K562 (cell line): ENCODE measurements around the gene RALGAPA2. TPM values are rescaled to one million over a fixed set of nuclear protein-coding genes. Genes with fewer than 3 reads are reported as not detected.

Source experiments
- ATAC-seq: fragments of 200-7000 bp; cut with Tn5 transposase; 3 replicates; pipeline ENCODE4 v1.9.1; 2020; ENCODE audit warnings: moderate library complexity
- BruUV-seq: library from RNA; stranded (reverse); fragments of 400-500 nt; replicated peaks from 2 replicates; lab custom pipeline; 2021; lab: Mats Ljungman, UMichigan
- CTCF ChIA-PET: fragments of 300-600 bp; formaldehyde crosslinking; extraction: SDS; loops from one replicate; lab custom pipeline; 2021; ENCODE audit warnings: low intra/inter-chr PET ratio; lab: Yijun Ruan, JAX
- POLR2A ChIA-PET: fragments of 300-600, 350-650 bp; sonication (Branson Sonifier 250); formaldehyde crosslinking; extraction: SDS; loops from one replicate; lab custom pipeline; 2021; ENCODE audit warnings: antibody characterized with exemption, inconsistent platforms; lab: Yijun Ruan, JAX
- DNase-seq, 4 experiments: peaks; one replicate each; pipeline versions ENCODE4 v3.0.0 to v3.0.0-alpha.2; 2011 to 2018; ENCODE audit warnings: low spot score in 3 of 4, mixed read lengths in 3 of 4; ENCODE audit errors: extremely low read depth in 1 of 4
- FAIRE-seq: peaks from 2 replicates; lab custom pipeline; 2011; peaks lifted over from hg19 to GRCh38; lab: Jason Lieb, UNC
- H2AFZ ChIP-seq: 2 replicates; pipeline ENCODE4 v1.6.0; 2011; ENCODE audit warnings: low read depth, low read length, control low read depth, inconsistent platforms
- H3K27ac ChIP-seq: fragments of 200-600 bp; 3 replicates; pipeline ENCODE4 v1.8.0; 2011; ENCODE audit warnings: low read depth, mild to moderate bottlenecking, control low read depth, inconsistent platforms, low read length, moderate library complexity, mixed read lengths; ENCODE audit errors: extremely low read depth
- H3K27me3 ChIP-seq, 2 experiments: fragments of 300-600 bp in 1 of 2; 2 replicates in 1 of 2; 3 replicates in 1 of 2; pipeline versions ENCODE4 v1.6.0 to v1.8.0; 2011; ENCODE audit warnings: inconsistent platforms in 2 of 2, low read length in 2 of 2, mild to moderate bottlenecking in 1 of 2, mixed read lengths in 1 of 2, moderate library complexity in 1 of 2; ENCODE audit not compliant: control insufficient read depth in 2 of 2, insufficient read depth in 2 of 2
- H3K36me3 ChIP-seq: fragments of 300-600 bp; 3 replicates; pipeline ENCODE4 v1.8.0; 2011; ENCODE audit warnings: mild to moderate bottlenecking, low read length, inconsistent platforms; ENCODE audit not compliant: control insufficient read depth, insufficient read depth
- H3K4me1 ChIP-seq, 2 experiments: fragments of 200-600 bp in 1 of 2; replicated peaks in 1 of 2; 2 replicates in 1 of 2; 3 replicates in 1 of 2; pipeline versions ENCODE4 v1.5.1 to v1.8.0; 2011; ENCODE audit warnings: inconsistent platforms in 2 of 2, low read length in 2 of 2, mild to moderate bottlenecking in 1 of 2, mixed read lengths in 1 of 2, moderate library complexity in 1 of 2; ENCODE audit not compliant: control insufficient read depth in 2 of 2, insufficient read depth in 2 of 2
- H3K4me2 ChIP-seq: 2 replicates; pipeline ENCODE4 v1.6.1; 2011; ENCODE audit warnings: low read length, control low read depth, inconsistent platforms, mixed read lengths; ENCODE audit not compliant: insufficient read depth
- H3K4me3 ChIP-seq: fragments of 200-600 bp; sonication (generic), shearing (Covaris generic); 2 replicates; pipeline ENCODE4 v1.5.1; 2016; ENCODE audit warnings: control low read depth, inconsistent platforms
- H3K79me2 ChIP-seq: fragments of 200-600 bp; 3 replicates; pipeline ENCODE4 v1.8.0; 2011; ENCODE audit warnings: low read length, inconsistent platforms; ENCODE audit not compliant: control insufficient read depth, insufficient read depth
- H3K9ac ChIP-seq, 2 experiments: 2 replicates each; pipeline versions ENCODE4 v1.6.0 to v1.6.1; 2011; ENCODE audit warnings: low read depth in 2 of 2, low read length in 2 of 2, control low read depth in 1 of 2, inconsistent platforms in 1 of 2, mild to moderate bottlenecking in 1 of 2, mixed read lengths in 1 of 2; ENCODE audit not compliant: insufficient read depth in 1 of 2
- H3K9me1 ChIP-seq: one replicate; pipeline ENCODE4 v1.6.0; 2011; ENCODE audit warnings: inconsistent platforms, mild to moderate bottlenecking, low read length, moderate library complexity; ENCODE audit not compliant: control insufficient read depth, insufficient read depth
- H3K9me3 ChIP-seq: replicated peaks from 2 replicates; pipeline ENCODE4 v1.5.1; 2011; ENCODE audit warnings: low read depth, low read length, inconsistent platforms; ENCODE audit not compliant: control insufficient read depth, insufficient read depth
- H4K20me1 ChIP-seq: replicated peaks from 2 replicates; pipeline ENCODE4 v1.6.1; 2011; ENCODE audit warnings: low read length, inconsistent platforms, mixed read lengths; ENCODE audit not compliant: control insufficient read depth, insufficient read depth
- CREM ChIP-seq: IDR thresholded peaks from 2 replicates; pipeline ENCODE4 v1.6.1; 2014; ENCODE audit warnings: antibody characterized with exemption, low read depth
- GABPB2 ChIP-seq: fragments of 250-450 bp; sonication (Bioruptor Pico); conservative IDR thresholded peaks from 2 replicates; pipeline ENCODE4 v1.5.1; 2021; ENCODE audit warnings: mild to moderate bottlenecking
- GTF2E2 ChIP-seq: fragments of 200-800 bp; sonication (Bioruptor generic); IDR thresholded peaks from 2 replicates; pipeline ENCODE4 v1.6.1; 2016; ENCODE audit warnings: missing genetic modification characterization, missing compliant biosample characterization
- JUNB ChIP-seq: fragments of 450-650 bp; formaldehyde crosslinking; conservative IDR thresholded peaks from 2 replicates; pipeline ENCODE4 v1.4.0; 2020; ENCODE audit warnings: mild to moderate bottlenecking
- MAZ ChIP-seq, 2 experiments: fragments of 450-650 bp in 1 of 2; sonication (generic) in 1 of 2; formaldehyde crosslinking; IDR thresholded peaks in 1 of 2; conservative IDR thresholded peaks in 1 of 2; 2 replicates each; pipeline versions ENCODE4 v1.4.0 to v1.5.0; 2020; ENCODE audit warnings: mild to moderate bottlenecking in 1 of 2, missing genetic modification reagents in 1 of 2
- MCM2 ChIP-seq: fragments of 450-650 bp; IDR thresholded peaks from 2 replicates; pipeline ENCODE4 v1.6.1; 2017; ENCODE audit warnings: low read depth, mild to moderate bottlenecking
- NFE2L1 ChIP-seq: fragments of 450-650 bp; IDR thresholded peaks from 2 replicates; pipeline ENCODE4 v1.6.1; 2016; ENCODE audit warnings: missing genetic modification characterization, low read depth, mild to moderate bottlenecking, missing compliant biosample characterization, moderate library complexity, borderline replicate concordance
- NR2C1 ChIP-seq, 2 experiments: fragments of 450-650 bp; IDR thresholded peaks; 2 replicates each; pipeline ENCODE4 v1.6.1; 2017; ENCODE audit warnings: mild to moderate bottlenecking in 2 of 2, antibody characterized with exemption in 1 of 2, inconsistent platforms in 1 of 2, missing compliant biosample characterization in 1 of 2, missing genetic modification characterization in 1 of 2
- SAFB2 ChIP-seq: fragments of 200-400 bp; formaldehyde crosslinking; IDR thresholded peaks from 2 replicates; pipeline ENCODE4 v1.6.1; 2018; ENCODE audit warnings: borderline replicate concordance, low read length, low read depth, moderate library complexity; ENCODE audit not compliant: severe bottlenecking
- TEAD1 ChIP-seq, 2 experiments: fragments of 450-650 bp in 1 of 2; sonication (generic) in 1 of 2; formaldehyde crosslinking; IDR thresholded peaks; 2 replicates each; pipeline versions ENCODE4 v1.4.0 to v1.8.0; 2020 to 2022; ENCODE audit warnings: mild to moderate bottlenecking in 2 of 2, missing genetic modification reagents in 1 of 2
- U2AF1 ChIP-seq: fragments of 200-400 bp; formaldehyde crosslinking; optimal IDR thresholded peaks from 2 replicates; pipeline ENCODE3; 2017; ENCODE audit warnings: mild to moderate bottlenecking, low read depth, low read length, moderate library complexity
- ZBTB17 ChIP-seq: fragments of 450-650 bp; formaldehyde crosslinking; IDR thresholded peaks from 2 replicates; pipeline ENCODE4 v1.4.0; 2020; ENCODE audit warnings: mild to moderate bottlenecking
- ZBTB8A ChIP-seq: fragments of 450-650 bp; IDR thresholded peaks from 2 replicates; pipeline ENCODE4 v1.6.1; 2018; ENCODE audit warnings: mild to moderate bottlenecking, moderate library complexity; ENCODE audit not compliant: partially characterized antibody
- ZEB2 ChIP-seq: fragments of 450-650 bp; IDR thresholded peaks from 2 replicates; pipeline ENCODE4 v1.6.1; 2016
- ZNF354B ChIP-seq: fragments of 250-450 bp; sonication (Bioruptor Pico); IDR thresholded peaks from 2 replicates; pipeline ENCODE4 v1.4.0; 2020
- ZSCAN32 ChIP-seq: fragments of 450-650 bp; formaldehyde crosslinking; IDR thresholded peaks from 2 replicates; pipeline ENCODE4 v1.4.0; 2020; ENCODE audit warnings: mild to moderate bottlenecking, moderate library complexity
- WGBS: fragments of 100-300 bp; shearing (Covaris generic); methylation state at CpG from one replicate; pipeline ENCODE4 v1.1.6; 2016; ENCODE audit warnings: low coverage, mixed read lengths; ENCODE audit not compliant: insufficient coverage; ENCODE audit errors: missing lambda C conversion rate; 5-methylcytosine and 5-hydroxymethylcytosine counted together
- in situ Hi-C: fragments of 300-500 bp; cut with MboI; formaldehyde crosslinking; loops from 4 replicates; pipeline ENCODE4 v1.15.0; 2018; ENCODE audit warnings: inconsistent platforms, mixed read lengths
- intact Hi-C: fragments of 100-400 bp; cut with micrococcal nuclease; formaldehyde crosslinking; loops from 2 replicates; pipeline ENCODE4 v1.14.2; 2022
- polyA plus RNA-seq, 8 experiments: library from polyadenylated mRNA; depleted of rRNA in 4 of 8; stranded (reverse) in 5 of 8; unstranded in 3 of 8; fragments of >200 nt; fragmentation: Nextera tagmentation in 2 of 8; fragmentation: Illumina TruSeq in 1 of 8; extraction: Ambion mirVana in 2 of 8; extraction: Trizol in 1 of 8; gene quantifications; 2 replicates each; pipeline versions ENCODE4 v1.2.1 to v1.2.3, GENCODE V29; 2011 to 2014; ENCODE audit warnings: inconsistent platforms in 1 of 8, missing spikeins in 1 of 8
- total RNA-seq, 7 experiments: library from RNA; depleted of rRNA in 6 of 7; stranded (reverse); fragments of >200 nt in 6 of 7; fragmentation: Illumina TruSeq in 2 of 7; extraction: Trizol in 2 of 7; gene quantifications; 2 replicates each; pipeline versions ENCODE4 v1.2.1 to v1.2.3, GENCODE V29; 2011 to 2021; ENCODE audit warnings: low replicate concordance in 1 of 7
- TF ChIP-seq, protein P1 (sequence below): fragments of 250-450 bp; sonication (Bioruptor Pico); IDR thresholded peaks from 2 replicates; pipeline ENCODE4 v1.8.0; 2021; ENCODE audit warnings: moderate library complexity, mild to moderate bottlenecking, inconsistent platforms
- TF ChIP-seq, protein P2 (sequence below): fragments of 200-800 bp; sonication (Bioruptor generic); IDR thresholded peaks from 2 replicates; pipeline ENCODE4 v1.6.1; 2017; ENCODE audit warnings: missing genetic modification characterization, missing compliant biosample characterization

Gene RALGAPA2
- total and polyA plus RNA-seq, 9 of the 15 experiments (the other 6 are each of a cell fraction or from before 2014, with no cell fraction given), result 0.35 to 2.7 (median 1.4) TPM

DNA sequence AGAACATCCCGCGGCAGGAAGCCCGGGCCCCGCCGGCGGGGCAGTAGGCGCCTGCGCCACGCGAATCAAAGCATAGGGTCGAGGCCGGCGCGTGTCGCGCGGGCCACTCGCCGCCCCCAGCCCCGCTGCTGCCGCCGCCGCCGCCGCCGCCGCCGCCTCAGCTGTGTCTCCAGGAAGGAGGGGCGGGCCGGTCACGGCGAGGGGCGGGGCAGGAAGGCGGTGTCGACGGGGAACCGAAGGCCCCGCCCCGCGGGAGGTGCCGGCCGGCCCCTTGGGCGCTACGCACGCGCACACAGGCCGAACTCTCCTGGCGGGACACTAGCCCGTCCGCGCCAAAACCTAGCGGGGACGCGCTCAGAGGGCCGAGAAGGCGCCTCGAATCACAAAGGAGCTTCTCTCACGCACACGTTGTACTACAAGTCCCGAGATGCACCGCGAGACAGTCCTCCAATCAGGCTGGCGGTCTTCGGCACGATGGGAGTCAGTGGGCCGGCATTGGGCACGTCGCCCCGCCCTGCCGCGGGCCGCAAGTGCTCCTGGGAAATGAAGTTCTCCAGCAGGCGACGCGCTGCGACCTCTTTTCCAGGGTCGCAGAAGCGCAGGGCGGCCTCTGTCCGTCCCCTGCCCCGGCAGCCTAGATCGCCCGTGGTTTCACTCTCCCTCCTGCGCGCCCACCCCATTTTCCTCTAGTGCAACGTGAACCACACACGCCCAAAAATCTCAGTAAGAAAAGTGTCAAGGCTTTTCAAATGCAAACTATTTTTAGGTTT lies at the start of gene RALGAPA2 (continued):
- TF ChIP-seq ZBTB8A (no peak), ZSCAN32 (CRISPR knock-in tag) (no peak), GTF2E2 (tag) (no peak), MCM2 (no peak), NFE2L1 (tag) (no peak)
- TF ChIP-seq, protein P1, sequence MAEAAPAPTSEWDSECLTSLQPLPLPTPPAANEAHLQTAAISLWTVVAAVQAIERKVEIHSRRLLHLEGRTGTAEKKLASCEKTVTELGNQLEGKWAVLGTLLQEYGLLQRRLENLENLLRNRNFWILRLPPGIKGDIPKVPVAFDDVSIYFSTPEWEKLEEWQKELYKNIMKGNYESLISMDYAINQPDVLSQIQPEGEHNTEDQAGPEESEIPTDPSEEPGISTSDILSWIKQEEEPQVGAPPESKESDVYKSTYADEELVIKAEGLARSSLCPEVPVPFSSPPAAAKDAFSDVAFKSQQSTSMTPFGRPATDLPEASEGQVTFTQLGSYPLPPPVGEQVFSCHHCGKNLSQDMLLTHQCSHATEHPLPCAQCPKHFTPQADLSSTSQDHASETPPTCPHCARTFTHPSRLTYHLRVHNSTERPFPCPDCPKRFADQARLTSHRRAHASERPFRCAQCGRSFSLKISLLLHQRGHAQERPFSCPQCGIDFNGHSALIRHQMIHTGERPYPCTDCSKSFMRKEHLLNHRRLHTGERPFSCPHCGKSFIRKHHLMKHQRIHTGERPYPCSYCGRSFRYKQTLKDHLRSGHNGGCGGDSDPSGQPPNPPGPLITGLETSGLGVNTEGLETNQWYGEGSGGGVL, result no peak

DNA sequence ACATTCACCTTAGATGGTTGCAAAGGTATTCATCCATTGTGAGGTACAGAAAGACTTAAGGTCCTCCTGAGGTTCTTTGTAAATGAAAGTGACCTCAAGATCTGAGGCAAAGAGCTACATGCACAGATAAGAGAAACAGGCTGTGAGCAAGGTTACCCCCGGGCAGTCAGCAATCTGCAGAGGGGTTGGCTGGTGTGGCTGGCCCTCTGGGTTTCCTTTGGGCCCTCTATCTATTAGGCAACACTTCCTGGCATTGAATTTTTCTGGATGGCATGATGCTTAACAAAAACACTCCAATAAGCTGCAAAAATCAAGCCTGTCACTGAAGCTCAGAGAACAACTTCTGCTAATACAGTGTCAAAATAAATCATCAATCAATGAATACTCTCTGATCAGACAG lies 48.9 kb upstream of the RALGAPA2 start:
- Histone ChIP-seq H3K9ac (no peak overlapping the region), H2AFZ (no peak overlapping the region), H3K79me2 (no peaks in the 10 kb centered on the region), H3K27me3 (no peaks in the 10 kb centered on the region; a peak in 1 of 5 replicates), H3K4me3 (no peak overlapping the region), H3K9me3 (no peaks in the 10 kb centered on the region), H4K20me1 (no peaks in the 10 kb centered on the region), H3K4me2 (no peak overlapping the region), H3K36me3 (no peaks in the 10 kb centered on the region), H3K4me1 (no peaks in the 10 kb centered on the region), H3K9me1 (no peaks in the 10 kb centered on the region), H3K27ac (no peak overlapping the region)
- no peak for DNase-seq
- ChIA-PET CTCF (no interaction called here), POLR2A (no interaction called here)
- no TSS peak for BruUV-seq
- WGBS, result 0% methylated on average over 1 of the region's 1 CpG
- intact Hi-C loops, result no loop called here
- no peak for FAIRE-seq
- no peak for ATAC-seq
- in situ Hi-C loops, result no loop called here
- TF ChIP-seq NR2C1 (IDR thresholded peaks at IDR 0.05) (no peak), NR2C1 (tag; IDR thresholded peaks at IDR 0.05) (no peak), ZBTB17 (no peak), MAZ (CRISPR knock-in tag; conservative IDR thresholded peaks at IDR 0.05 in 1 of 2, IDR thresholded peaks at IDR 0.05 in 1 of 2) (no peak), U2AF1 (no peak), ZNF354B (CRISPR knock-in tag) (no peak), JUNB (CRISPR knock-in tag) (no peak), SAFB2 (no peak), GABPB2 (CRISPR knock-in tag) (no peak), TEAD1 (CRISPR knock-in tag; IDR thresholded peaks at IDR 0.05) (no peak), ZEB2 (no peak), CREM (no peak)
- TF ChIP-seq, protein P2, sequence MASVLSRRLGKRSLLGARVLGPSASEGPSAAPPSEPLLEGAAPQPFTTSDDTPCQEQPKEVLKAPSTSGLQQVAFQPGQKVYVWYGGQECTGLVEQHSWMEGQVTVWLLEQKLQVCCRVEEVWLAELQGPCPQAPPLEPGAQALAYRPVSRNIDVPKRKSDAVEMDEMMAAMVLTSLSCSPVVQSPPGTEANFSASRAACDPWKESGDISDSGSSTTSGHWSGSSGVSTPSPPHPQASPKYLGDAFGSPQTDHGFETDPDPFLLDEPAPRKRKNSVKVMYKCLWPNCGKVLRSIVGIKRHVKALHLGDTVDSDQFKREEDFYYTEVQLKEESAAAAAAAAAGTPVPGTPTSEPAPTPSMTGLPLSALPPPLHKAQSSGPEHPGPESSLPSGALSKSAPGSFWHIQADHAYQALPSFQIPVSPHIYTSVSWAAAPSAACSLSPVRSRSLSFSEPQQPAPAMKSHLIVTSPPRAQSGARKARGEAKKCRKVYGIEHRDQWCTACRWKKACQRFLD (CRISPR knock-in tag), result no peak
